Stomach (tissue), 4 donors: ENCODE results near the gene ADGRA1.

Experiments
- POLR2A ChIP-seq, 4 donors: fragments of 450-650 bp; IDR thresholded peaks; one replicate each; pipeline ENCODE4 v1.6.1; 2016; ENCODE audit warnings: antibody characterized with exemption in 4 of 4, control low read depth in 2 of 4, mild to moderate bottlenecking in 1 of 4, moderate library complexity in 1 of 4
- POLR2AphosphoS5 ChIP-seq, 3 donors: sonication (generic); formaldehyde crosslinking; IDR thresholded peaks; one replicate each; pipeline ENCODE4 v1.6.1; 2016; ENCODE audit warnings: antibody characterized with exemption in 3 of 3
- TF ChIP-seq, protein P1 (sequence below), 7 experiments: fragments of 450-650 bp in 4 of 7; fragments of 200-600 bp in 3 of 7; sonication (generic) in 3 of 7; IDR thresholded peaks; one replicate each; pipeline ENCODE4 v1.5.1; 2016 to 2019; ENCODE audit warnings: antibody characterized with exemption in 7 of 7, control low read depth in 2 of 7, mild to moderate bottlenecking in 1 of 7

DNA sequence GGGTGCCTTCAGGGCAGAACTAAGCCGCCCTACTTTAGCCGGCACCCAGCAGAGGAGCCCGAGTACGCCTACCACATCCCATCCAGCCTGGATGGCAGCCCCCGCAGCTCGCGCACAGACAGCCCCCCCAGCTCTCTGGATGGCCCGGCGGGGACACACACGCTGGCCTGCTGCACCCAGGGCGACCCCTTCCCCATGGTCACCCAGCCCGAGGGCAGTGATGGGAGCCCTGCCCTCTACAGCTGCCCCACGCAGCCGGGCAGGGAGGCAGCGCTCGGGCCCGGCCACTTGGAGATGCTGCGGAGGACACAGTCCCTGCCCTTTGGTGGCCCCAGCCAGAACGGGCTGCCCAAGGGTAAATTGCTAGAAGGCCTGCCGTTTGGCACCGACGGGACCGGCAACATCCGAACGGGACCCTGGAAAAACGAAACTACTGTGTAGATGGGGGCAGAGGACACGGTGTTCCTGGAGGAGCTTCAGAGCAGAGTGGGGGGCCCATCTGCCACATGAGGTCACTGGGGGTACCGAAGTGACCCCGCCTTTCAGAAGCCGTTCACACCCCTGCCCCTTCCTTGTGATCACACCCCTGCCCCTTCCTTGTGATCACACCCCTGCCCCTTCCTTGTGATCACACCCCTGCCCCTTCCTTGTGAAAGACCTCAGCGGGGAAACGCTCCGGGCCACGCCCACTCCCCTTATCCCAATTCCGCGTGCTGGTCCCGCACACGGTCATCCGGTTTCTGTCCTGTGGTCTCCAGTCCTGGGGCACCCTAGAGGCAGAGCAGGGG, 41.5 kb downstream of the ADGRA1 start:
- TF ChIP-seq, protein P1, sequence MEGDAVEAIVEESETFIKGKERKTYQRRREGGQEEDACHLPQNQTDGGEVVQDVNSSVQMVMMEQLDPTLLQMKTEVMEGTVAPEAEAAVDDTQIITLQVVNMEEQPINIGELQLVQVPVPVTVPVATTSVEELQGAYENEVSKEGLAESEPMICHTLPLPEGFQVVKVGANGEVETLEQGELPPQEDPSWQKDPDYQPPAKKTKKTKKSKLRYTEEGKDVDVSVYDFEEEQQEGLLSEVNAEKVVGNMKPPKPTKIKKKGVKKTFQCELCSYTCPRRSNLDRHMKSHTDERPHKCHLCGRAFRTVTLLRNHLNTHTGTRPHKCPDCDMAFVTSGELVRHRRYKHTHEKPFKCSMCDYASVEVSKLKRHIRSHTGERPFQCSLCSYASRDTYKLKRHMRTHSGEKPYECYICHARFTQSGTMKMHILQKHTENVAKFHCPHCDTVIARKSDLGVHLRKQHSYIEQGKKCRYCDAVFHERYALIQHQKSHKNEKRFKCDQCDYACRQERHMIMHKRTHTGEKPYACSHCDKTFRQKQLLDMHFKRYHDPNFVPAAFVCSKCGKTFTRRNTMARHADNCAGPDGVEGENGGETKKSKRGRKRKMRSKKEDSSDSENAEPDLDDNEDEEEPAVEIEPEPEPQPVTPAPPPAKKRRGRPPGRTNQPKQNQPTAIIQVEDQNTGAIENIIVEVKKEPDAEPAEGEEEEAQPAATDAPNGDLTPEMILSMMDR (IDR thresholded peaks at IDR 0.05) = no peak
- TF ChIP-seq POLR2A (IDR thresholded peaks at IDR 0.05) = no peak
- no peak for TF ChIP-seq POLR2AphosphoS5 (IDR thresholded peaks at IDR 0.05)
